ENCODE measurements around the gene EIF4E3.

GRCh38 chr3:71718072-71718471 is 7.1 kb downstream of the EIF4E3 start:
- TF ChIP-seq EZH2 (IDR thresholded peaks at IDR 0.05; ENCODE audit: low read length): no peak
- TF ChIP-seq, protein P1, sequence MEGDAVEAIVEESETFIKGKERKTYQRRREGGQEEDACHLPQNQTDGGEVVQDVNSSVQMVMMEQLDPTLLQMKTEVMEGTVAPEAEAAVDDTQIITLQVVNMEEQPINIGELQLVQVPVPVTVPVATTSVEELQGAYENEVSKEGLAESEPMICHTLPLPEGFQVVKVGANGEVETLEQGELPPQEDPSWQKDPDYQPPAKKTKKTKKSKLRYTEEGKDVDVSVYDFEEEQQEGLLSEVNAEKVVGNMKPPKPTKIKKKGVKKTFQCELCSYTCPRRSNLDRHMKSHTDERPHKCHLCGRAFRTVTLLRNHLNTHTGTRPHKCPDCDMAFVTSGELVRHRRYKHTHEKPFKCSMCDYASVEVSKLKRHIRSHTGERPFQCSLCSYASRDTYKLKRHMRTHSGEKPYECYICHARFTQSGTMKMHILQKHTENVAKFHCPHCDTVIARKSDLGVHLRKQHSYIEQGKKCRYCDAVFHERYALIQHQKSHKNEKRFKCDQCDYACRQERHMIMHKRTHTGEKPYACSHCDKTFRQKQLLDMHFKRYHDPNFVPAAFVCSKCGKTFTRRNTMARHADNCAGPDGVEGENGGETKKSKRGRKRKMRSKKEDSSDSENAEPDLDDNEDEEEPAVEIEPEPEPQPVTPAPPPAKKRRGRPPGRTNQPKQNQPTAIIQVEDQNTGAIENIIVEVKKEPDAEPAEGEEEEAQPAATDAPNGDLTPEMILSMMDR (optimal IDR thresholded peaks at IDR 0.05 in 1 of 3, IDR thresholded peaks at IDR 0.05 in 1 of 3, conservative IDR thresholded peaks at IDR 0.05 in 1 of 3; ENCODE audit: extremely low read depth in 1 of 3, insufficient read depth in 2 of 3, low read length in 3 of 3): no peak
